Measurements from ENCODE around the gene TSHZ2.
"Not testable (repeated sequence)": the region's sequence is repeated elsewhere in the genome, so short reads cannot be mapped to it uniquely, and the experiment has no call there.

The TSHZ2 gene

GRCh38 chr20:53342429-53342828 lies 370.3 kb downstream of the TSHZ2 start:
- no peak for DNase-seq (ENCODE audit: low read depth in 2 of 2)

GRCh38 chr20:53343448-53343847 lies 371.3 kb downstream of the TSHZ2 start:
- no peak for DNase-seq (ENCODE audit: low read depth in 2 of 2)

- DNase-seq (ENCODE audit: low read depth in 2 of 2) = no peak
Observed at GRCh38 chr20:53344891-53345290, 372.7 kb downstream of the TSHZ2 start.

GRCh38 chr20:53345536-53346334 lies 373.6 kb downstream of the TSHZ2 start:
- DNase-seq (ENCODE audit: low read depth in 2 of 2) = no peak

GRCh38 chr20:53346335-53346648 lies 374.1 kb downstream of the TSHZ2 start:
- DNase-seq (ENCODE audit: low read depth in 2 of 2) = no peak

GRCh38 chr20:53349730-53350129 lies 377.6 kb downstream of the TSHZ2 start:
- no peak for DNase-seq (ENCODE audit: low read depth in 2 of 2)

GRCh38 chr20:53352727-53353440 lies 380.7 kb downstream of the TSHZ2 start:
- DNase-seq (ENCODE audit: low read depth in 2 of 2) = no peak

GRCh38 chr20:53354314-53354713 lies 382.2 kb downstream of the TSHZ2 start:
- no peak for DNase-seq (ENCODE audit: low read depth in 2 of 2)

GRCh38 chr20:53355790-53356189 lies 383.6 kb downstream of the TSHZ2 start:
- no peak for DNase-seq (ENCODE audit: low read depth in 2 of 2)

- DNase-seq (ENCODE audit: low read depth in 2 of 2) = no peak
Observed at GRCh38 chr20:53359425-53359824, 387.3 kb downstream of the TSHZ2 start.

- no peak for DNase-seq (ENCODE audit: low read depth in 2 of 2)
Observed at GRCh38 chr20:53360852-53361251, 388.7 kb downstream of the TSHZ2 start.

- no peak for DNase-seq (ENCODE audit: low read depth in 2 of 2)
Observed at GRCh38 chr20:53362736-53363135, 390.6 kb downstream of the TSHZ2 start.

GRCh38 chr20:53364646-53365045 lies 392.5 kb downstream of the TSHZ2 start:
- DNase-seq (ENCODE audit: low read depth in 2 of 2) = no peak

- DNase-seq (ENCODE audit: low read depth in 2 of 2) = no peak
Observed at GRCh38 chr20:53365076-53365475, 392.9 kb downstream of the TSHZ2 start.

GRCh38 chr20:53365539-53366075 lies 393.4 kb downstream of the TSHZ2 start:
- DNase-seq (ENCODE audit: low read depth in 2 of 2) = no peak

- not testable (repeated sequence) for DNase-seq (ENCODE audit: low read depth in 2 of 2)
Observed at GRCh38 chr20:53366928-53367327, 394.8 kb downstream of the TSHZ2 start.

GRCh38 chr20:53369871-53370270 lies 397.7 kb downstream of the TSHZ2 start:
- no peak for DNase-seq (ENCODE audit: low read depth in 2 of 2)

GRCh38 chr20:53370345-53370961 lies 398.3 kb downstream of the TSHZ2 start:
- no peak for DNase-seq (ENCODE audit: low read depth in 2 of 2)

GRCh38 chr20:53371216-53371615 lies 399.1 kb downstream of the TSHZ2 start:
- DNase-seq (ENCODE audit: low read depth in 2 of 2) = no peak

- DNase-seq (ENCODE audit: low read depth in 2 of 2) = no peak
Observed at GRCh38 chr20:53376021-53376420, 403.9 kb downstream of the TSHZ2 start.

GRCh38 chr20:53379014-53379832 lies 407.1 kb downstream of the TSHZ2 start:
- no peak for DNase-seq (ENCODE audit: low read depth in 2 of 2)

- no peak for DNase-seq (ENCODE audit: low read depth in 2 of 2)
Observed at GRCh38 chr20:53379833-53380120, 407.6 kb downstream of the TSHZ2 start.
